Endothelial cell of umbilical vein (primary cell): ENCODE data around the gene CAMK2B. TPM values are rescaled to one million over a fixed set of nuclear protein-coding genes. Genes with fewer than 3 reads are reported as not detected.

Experiments used
- BruUV-seq: library from RNA; stranded (reverse); fragments of 400-500 nt; replicated peaks from 2 replicates; lab custom pipeline; 2021; lab: Mats Ljungman, UMichigan
- CTCF ChIA-PET: fragments of 300-600, 350-600 bp; sonication (Branson Sonifier 250); formaldehyde crosslinking; loops from one replicate; lab custom pipeline; 2021; ENCODE audit warnings: antibody characterized with exemption, inconsistent platforms; lab: Charles Lee
- POLR2A ChIA-PET: fragments of 300-600, 350-600 bp; sonication (Branson Sonifier 250); formaldehyde crosslinking; loops from one replicate; lab custom pipeline; 2021; ENCODE audit warnings: antibody characterized with exemption, inconsistent platforms; lab: Charles Lee
- DNase-seq: peaks from one replicate; pipeline ENCODE4 v3.0.0-alpha.2; 2011; ENCODE audit warnings: low read depth, low spot score
- FAIRE-seq: peaks from 2 replicates; lab custom pipeline; 2011; peaks lifted over from hg19 to GRCh38; lab: Jason Lieb, UNC
- H2AFZ ChIP-seq: 2 replicates; pipeline ENCODE4 v1.6.0; 2012; ENCODE audit warnings: low read depth, low read length, control low read depth, inconsistent platforms
- H3K27ac ChIP-seq: 2 replicates; pipeline ENCODE4 v1.5.1; 2011; ENCODE audit warnings: low read depth, mild to moderate bottlenecking, control low read depth, low read length, moderate library complexity; ENCODE audit not compliant: insufficient read depth
- H3K27me3 ChIP-seq, 2 experiments: 2 replicates each; pipeline versions ENCODE4 v1.6.0 to v1.6.1; 2011; ENCODE audit warnings: low read length in 2 of 2, mixed read lengths in 1 of 2; ENCODE audit not compliant: control insufficient read depth in 2 of 2, insufficient read depth in 2 of 2
- H3K36me3 ChIP-seq, 2 experiments: 2 replicates in 1 of 2; 3 replicates in 1 of 2; pipeline ENCODE4 v1.5.1; 2011; ENCODE audit warnings: low read length in 2 of 2, mild to moderate bottlenecking in 1 of 2, moderate library complexity in 1 of 2; ENCODE audit not compliant: control insufficient read depth in 2 of 2, insufficient read depth in 2 of 2; ENCODE audit errors: extremely low read depth in 1 of 2
- H3K4me1 ChIP-seq: 3 replicates; pipeline ENCODE4 v1.5.1; 2011; ENCODE audit warnings: mild to moderate bottlenecking, low read length; ENCODE audit not compliant: control insufficient read depth, insufficient read depth; ENCODE audit errors: extremely low read depth
- H3K4me2 ChIP-seq: 2 replicates; pipeline ENCODE4 v1.6.1; 2011; ENCODE audit warnings: low read length, control low read depth, mixed read lengths; ENCODE audit not compliant: insufficient read depth
- H3K4me3 ChIP-seq, 3 experiments: fragments of 200-600 bp in 1 of 3; sonication (generic), shearing (Covaris generic) in 1 of 3; replicated peaks in 1 of 3; 2 replicates each; pipeline ENCODE4 v1.5.1; 2011 to 2016; ENCODE audit warnings: control low read depth in 3 of 3, low read length in 3 of 3, mild to moderate bottlenecking in 2 of 3, inconsistent platforms in 1 of 3, low read depth in 1 of 3, moderate library complexity in 1 of 3; ENCODE audit not compliant: insufficient read depth in 1 of 3
- H3K79me2 ChIP-seq: 2 replicates; pipeline ENCODE4 v1.6.0; 2012; ENCODE audit warnings: low read length, inconsistent platforms; ENCODE audit not compliant: control insufficient read depth, insufficient read depth
- H3K9ac ChIP-seq: replicated peaks from 2 replicates; pipeline ENCODE3; 2011; ENCODE audit warnings: low read length, control low read depth; ENCODE audit not compliant: insufficient read depth; ENCODE audit errors: extremely low read depth
- H3K9me1 ChIP-seq: replicated peaks from 3 replicates; pipeline ENCODE4 v1.6.0; 2011; ENCODE audit warnings: mild to moderate bottlenecking, low read length; ENCODE audit not compliant: control insufficient read depth, insufficient read depth; ENCODE audit errors: extremely low read depth
- H3K9me3 ChIP-seq: replicated peaks from 2 replicates; pipeline ENCODE4 v1.5.1; 2012; ENCODE audit warnings: low read length, inconsistent platforms; ENCODE audit not compliant: control insufficient read depth, insufficient read depth
- H4K20me1 ChIP-seq: replicated peaks from 2 replicates; pipeline ENCODE3; 2011; ENCODE audit warnings: mild to moderate bottlenecking, low read length; ENCODE audit not compliant: control insufficient read depth, insufficient read depth; ENCODE audit errors: extremely low read depth
- EZH2 ChIP-seq: IDR thresholded peaks from 2 replicates; pipeline ENCODE4 v1.6.1; 2012; ENCODE audit warnings: borderline replicate concordance, low read depth, mild to moderate bottlenecking, moderate library complexity, low read length, inconsistent platforms; ENCODE audit not compliant: severe bottlenecking
- FOS ChIP-seq: IDR thresholded peaks from 2 replicates; pipeline ENCODE4 v1.6.1; 2011; ENCODE audit warnings: mild to moderate bottlenecking, low read length, moderate library complexity, borderline replicate concordance; ENCODE audit not compliant: insufficient read depth
- GATA2 ChIP-seq: IDR thresholded peaks from 2 replicates; pipeline ENCODE4 v1.7.0; 2011; ENCODE audit warnings: low read depth, mild to moderate bottlenecking, moderate library complexity, mixed read lengths, low read length; ENCODE audit not compliant: insufficient read length, insufficient read depth
- JUN ChIP-seq: IDR thresholded peaks from 2 replicates; pipeline ENCODE4 v1.6.1; 2011; ENCODE audit warnings: borderline replicate concordance, low read depth; ENCODE audit not compliant: insufficient read length, insufficient read depth
- MYC ChIP-seq: IDR thresholded peaks from one replicate; pipeline ENCODE4 v1.6.1; 2011; ENCODE audit warnings: mild to moderate bottlenecking, low read depth, low read length
- POLR2A ChIP-seq: IDR thresholded peaks from 2 replicates; pipeline ENCODE4 v1.6.1; 2012; ENCODE audit warnings: low read depth, mild to moderate bottlenecking, control low read depth, low read length
- POLR2AphosphoS5 ChIP-seq: IDR thresholded peaks from 2 replicates; pipeline ENCODE4 v1.6.1; 2012; ENCODE audit warnings: low read depth, mild to moderate bottlenecking, control low read depth, low read length, moderate library complexity; ENCODE audit not compliant: insufficient read depth
- dilution Hi-C: fragments of 300-500 bp; cut with MboI; formaldehyde crosslinking; loops from one replicate; pipeline ENCODE4 v1.15.0; 2019; ENCODE audit warnings: low sequenced_read_pairs; ENCODE audit not compliant: extremely low pct_ligation_motif_present
- intact Hi-C: fragments of 100-400 bp; cut with micrococcal nuclease; formaldehyde crosslinking; loops from one replicate; pipeline ENCODE4 v1.10.0; 2022
- polyA plus RNA-seq, 4 experiments: library from polyadenylated mRNA; depleted of rRNA in 3 of 4; stranded (reverse) in 3 of 4; unstranded in 1 of 4; fragments of >200 nt; gene quantifications; 2 replicates each; pipeline versions ENCODE4 v1.2.1 to v1.2.3, GENCODE V29; 2011 to 2012; ENCODE audit warnings: missing spikeins in 1 of 4
- total RNA-seq: library from RNA; stranded (reverse); gene quantifications from 2 replicates; pipeline ENCODE4 v1.2.3, GENCODE V29; 2021
- TF ChIP-seq, protein P1 (sequence below): IDR thresholded peaks from 2 replicates; pipeline ENCODE4 v1.6.1; 2011; ENCODE audit not compliant: insufficient read depth, insufficient read length
- TF ChIP-seq, protein P2 (sequence below), 2 donors: IDR thresholded peaks; 1 replicate in 1 of 2; 2 replicates in 1 of 2; pipeline ENCODE4 v1.5.1; 2011; ENCODE audit warnings: low read length in 2 of 2, mild to moderate bottlenecking in 2 of 2, moderate library complexity in 2 of 2, control low read depth in 1 of 2, inconsistent platforms in 1 of 2, low read depth in 1 of 2; ENCODE audit not compliant: insufficient read depth in 1 of 2; ENCODE audit errors: extremely low read depth in 1 of 2

The CAMK2B gene
- total and polyA plus RNA-seq, 2 donors (not counting 3 experiments of a cell fraction or from before 2014, with no cell fraction given), result 0.57 to 1.6 TPM

DNA sequence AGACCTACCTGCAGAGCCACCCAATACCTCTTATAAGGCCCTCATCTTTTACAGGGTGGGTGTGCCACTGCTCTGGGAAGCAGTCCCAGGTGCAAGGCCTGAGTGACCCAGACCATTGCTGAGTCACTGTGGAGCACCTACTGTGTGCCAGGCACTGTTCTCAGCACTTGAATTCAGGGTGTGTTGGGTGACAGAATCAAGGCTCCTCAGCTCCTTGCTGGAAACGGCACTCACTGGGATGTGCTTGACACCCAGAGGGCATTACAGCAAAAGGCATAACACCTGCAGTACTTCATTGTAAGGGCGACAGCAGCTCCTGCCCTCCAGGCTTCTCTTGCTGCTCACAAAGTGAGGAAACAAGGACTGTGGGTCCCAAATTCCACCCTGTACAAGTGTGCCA, 7.1 kb downstream of the CAMK2B start:
- ChIA-PET POLR2A (no interaction called here), CTCF (no interaction called here)
- no peaks in the 10 kb centered on the region for H3K4me1 ChIP-seq
- TF ChIP-seq GATA2 (no peak), EZH2 (no peak), POLR2A (no peak), POLR2AphosphoS5 (no peak), JUN (no peak), FOS (no peak), MYC (no peak)
- TF ChIP-seq, protein P1, sequence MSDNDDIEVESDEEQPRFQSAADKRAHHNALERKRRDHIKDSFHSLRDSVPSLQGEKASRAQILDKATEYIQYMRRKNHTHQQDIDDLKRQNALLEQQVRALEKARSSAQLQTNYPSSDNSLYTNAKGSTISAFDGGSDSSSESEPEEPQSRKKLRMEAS, result no peak
- TF ChIP-seq, protein P2, sequence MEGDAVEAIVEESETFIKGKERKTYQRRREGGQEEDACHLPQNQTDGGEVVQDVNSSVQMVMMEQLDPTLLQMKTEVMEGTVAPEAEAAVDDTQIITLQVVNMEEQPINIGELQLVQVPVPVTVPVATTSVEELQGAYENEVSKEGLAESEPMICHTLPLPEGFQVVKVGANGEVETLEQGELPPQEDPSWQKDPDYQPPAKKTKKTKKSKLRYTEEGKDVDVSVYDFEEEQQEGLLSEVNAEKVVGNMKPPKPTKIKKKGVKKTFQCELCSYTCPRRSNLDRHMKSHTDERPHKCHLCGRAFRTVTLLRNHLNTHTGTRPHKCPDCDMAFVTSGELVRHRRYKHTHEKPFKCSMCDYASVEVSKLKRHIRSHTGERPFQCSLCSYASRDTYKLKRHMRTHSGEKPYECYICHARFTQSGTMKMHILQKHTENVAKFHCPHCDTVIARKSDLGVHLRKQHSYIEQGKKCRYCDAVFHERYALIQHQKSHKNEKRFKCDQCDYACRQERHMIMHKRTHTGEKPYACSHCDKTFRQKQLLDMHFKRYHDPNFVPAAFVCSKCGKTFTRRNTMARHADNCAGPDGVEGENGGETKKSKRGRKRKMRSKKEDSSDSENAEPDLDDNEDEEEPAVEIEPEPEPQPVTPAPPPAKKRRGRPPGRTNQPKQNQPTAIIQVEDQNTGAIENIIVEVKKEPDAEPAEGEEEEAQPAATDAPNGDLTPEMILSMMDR (IDR thresholded peaks at IDR 0.05; ENCODE audit: extremely low read depth in 1 of 2, insufficient read depth in 1 of 2, low read depth in 1 of 2, low read length in 2 of 2), result no peak
- no peaks in the 10 kb centered on the region for H3K36me3 ChIP-seq
- no peak overlapping the region for H3K4me3 ChIP-seq
- FAIRE-seq (no peak), DNase-seq (no peak)
- no peaks in the 10 kb centered on the region for H3K9me3 ChIP-seq
- BruUV-seq, result no TSS peak
- H3K27me3 ChIP-seq, result peaks cover 3 to 12% of the 10 kb centered on the region in 2 experiments
- H3K9me1 ChIP-seq, result no peaks in the 10 kb centered on the region
- dilution Hi-C loops (no loop called here), intact Hi-C loops (no loop called here)
- no peaks in the 10 kb centered on the region for H3K79me2 ChIP-seq
- H4K20me1 ChIP-seq, result no peaks in the 10 kb centered on the region
- no peak overlapping the region for H3K9ac ChIP-seq
- no peak overlapping the region for H2AFZ ChIP-seq
- H3K27ac ChIP-seq, result no peak overlapping the region
- H3K4me2 ChIP-seq, result no peak overlapping the region
